ENCODE results near the gene FCF1.

The FCF1 gene

DNA sequence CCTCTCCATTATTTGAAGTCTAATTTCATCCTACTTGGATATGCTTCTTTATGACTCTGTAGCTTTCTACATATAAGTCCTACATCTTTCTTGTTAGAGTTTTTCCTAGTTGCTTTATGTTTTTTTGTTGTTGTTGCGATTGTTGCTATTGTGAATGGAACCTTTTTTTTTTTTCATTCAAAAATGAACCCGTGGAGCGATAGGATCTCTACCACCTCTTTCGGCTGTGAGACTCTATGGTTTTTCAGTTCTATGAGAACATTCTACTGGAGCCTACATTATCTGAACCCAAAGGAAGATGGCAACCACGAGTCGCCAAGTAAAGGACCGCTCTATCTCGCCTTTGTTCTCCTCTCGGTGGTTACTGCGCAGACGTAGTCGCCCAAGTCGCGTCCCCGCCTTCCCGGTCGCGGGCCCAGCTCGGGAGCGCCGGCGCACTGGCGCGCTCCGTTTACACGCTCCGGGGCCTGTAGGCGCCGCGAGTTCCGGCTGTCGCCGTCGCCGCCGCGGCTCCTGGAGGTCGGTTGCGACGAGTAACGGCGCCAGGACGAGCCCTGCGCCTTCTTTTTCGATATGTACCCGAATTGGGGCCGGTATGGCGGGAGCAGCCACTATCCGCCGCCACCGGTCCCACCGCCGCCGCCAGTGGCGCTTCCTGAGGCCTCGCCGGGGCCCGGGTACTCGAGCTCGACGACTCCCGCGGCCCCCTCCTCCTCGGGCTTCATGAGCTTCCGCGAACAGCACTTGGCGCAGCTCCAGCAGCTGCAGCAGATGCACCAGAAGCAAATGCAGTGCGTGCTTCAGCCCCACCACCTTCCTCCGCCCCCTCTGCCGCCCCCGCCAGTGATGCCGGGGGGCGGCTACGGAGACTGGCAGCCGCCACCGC, 50.2 kb downstream of the FCF1 start, which contains the start of gene YLPM1:
YLPM1 (plus strand) TSS at position 400 of the 886 bp plus-strand sequence; CDS start at position 574, 174 bp downstream.
- in situ Hi-C loops (cut with HindIII; ENCODE audit: low sequenced_read_pairs) = no loop called here

GRCh38 chr14:74763803-74764531, 51.0 kb downstream of the FCF1 start:
- in situ Hi-C loops (cut with HindIII; ENCODE audit: low sequenced_read_pairs) = no loop called here

GRCh38 chr14:74765721-74766120, 52.8 kb downstream of the FCF1 start:
- in situ Hi-C loops (cut with HindIII; ENCODE audit: low sequenced_read_pairs) = no loop called here

DNA sequence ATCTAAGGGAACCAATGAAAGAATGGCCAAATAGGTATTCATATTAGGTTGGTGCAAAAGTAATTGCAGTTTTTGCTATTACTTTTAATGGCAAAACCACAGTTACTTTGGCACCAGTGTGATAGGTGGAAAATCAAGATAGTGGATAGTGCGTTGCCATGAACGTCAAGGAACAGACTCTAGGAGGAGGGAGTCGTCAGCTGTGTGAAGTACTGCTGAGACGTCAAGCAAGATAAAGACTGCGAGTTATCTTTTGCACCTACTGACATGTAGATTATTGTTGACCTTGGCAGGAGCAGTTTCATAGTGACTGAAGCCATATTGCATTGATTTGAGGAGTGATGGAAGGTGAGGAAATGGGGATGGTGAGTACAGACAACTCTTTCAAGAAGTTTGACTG, 58.5 kb downstream of the FCF1 start:
- in situ Hi-C loops (cut with HindIII; ENCODE audit: low sequenced_read_pairs) = no loop called here

- in situ Hi-C loops (cut with HindIII; ENCODE audit: low sequenced_read_pairs) = loop anchor here (25.0 kb wide), 1 partner anchor 172 kb away; the partner anchor contains the start of gene LTBP2
Observed at GRCh38 chr14:74784634-74785033, 71.7 kb downstream of the FCF1 start.

GRCh38 chr14:74785056-74785613, 72.2 kb downstream of the FCF1 start:
- in situ Hi-C loops (cut with HindIII; ENCODE audit: low sequenced_read_pairs) = loop anchor here (25.0 kb wide), 1 partner anchor 173 kb away; the partner anchor contains the start of gene LTBP2

- in situ Hi-C loops (cut with HindIII; ENCODE audit: low sequenced_read_pairs) = loop anchor here (25.0 kb wide), 1 partner anchor 175 kb away; the partner anchor contains the start of gene LTBP2
Observed at GRCh38 chr14:74786796-74787315, 73.9 kb downstream of the FCF1 start.
